ENCODE data around the gene SRCIN1. TPM values are rescaled to one million over a fixed set of nuclear protein-coding genes. Genes with fewer than 3 reads are reported as not detected.

The SRCIN1 gene
- total RNA-seq, 1 donor from 2014 or later = 0.05 TPM

- DNase-seq (ENCODE audit: extremely low spot score, unreplicated experiment) = no peak
- Mint-ChIP-seq H3K9me3 (ENCODE audit: unreplicated experiment) (no peaks in the 10 kb centered on the region), H3K4me3 (ENCODE audit: unreplicated experiment) (no peak overlapping the region), H3K36me3 (ENCODE audit: unreplicated experiment) (no peaks in the 10 kb centered on the region), H3K4me1 (ENCODE audit: unreplicated experiment) (no peaks in the 10 kb centered on the region), H3K27ac (ENCODE audit: unreplicated experiment) (no peak overlapping the region), H3K27me3 (ENCODE audit: unreplicated experiment) (peaks cover 13% of the 10 kb centered on the region)
- no peak for TF ChIP-seq CTCF (IDR thresholded peaks at IDR 0.05)
Measured at GRCh38 chr17:38541281-38541680, 64.5 kb downstream of the SRCIN1 start.

- no peak for TF ChIP-seq CTCF (IDR thresholded peaks at IDR 0.05)
- Mint-ChIP-seq H3K36me3 (ENCODE audit: unreplicated experiment) (no peaks in the 10 kb centered on the region), H3K4me3 (ENCODE audit: unreplicated experiment) (no peak overlapping the region), H3K4me1 (ENCODE audit: unreplicated experiment) (no peaks in the 10 kb centered on the region), H3K27me3 (ENCODE audit: unreplicated experiment) (peaks cover 20% of the 10 kb centered on the region), H3K9me3 (ENCODE audit: unreplicated experiment) (no peaks in the 10 kb centered on the region), H3K27ac (ENCODE audit: unreplicated experiment) (no peak overlapping the region)
- no peak for DNase-seq (ENCODE audit: extremely low spot score, unreplicated experiment)
Measured at GRCh38 chr17:38540514-38541045, 65.2 kb downstream of the SRCIN1 start.

- Mint-ChIP-seq H3K4me3 (ENCODE audit: unreplicated experiment) (no peak overlapping the region), H3K9me3 (ENCODE audit: unreplicated experiment) (no peaks in the 10 kb centered on the region), H3K27ac (ENCODE audit: unreplicated experiment) (no peak overlapping the region), H3K4me1 (ENCODE audit: unreplicated experiment) (no peaks in the 10 kb centered on the region), H3K36me3 (ENCODE audit: unreplicated experiment) (no peaks in the 10 kb centered on the region), H3K27me3 (ENCODE audit: unreplicated experiment) (peaks cover 25% of the 10 kb centered on the region)
- DNase-seq (ENCODE audit: extremely low spot score, unreplicated experiment) = no peak
- no peak for TF ChIP-seq CTCF (IDR thresholded peaks at IDR 0.05)
Measured at GRCh38 chr17:38539386-38539785, 66.4 kb downstream of the SRCIN1 start.

- Mint-ChIP-seq H3K27me3 (ENCODE audit: unreplicated experiment) (peaks cover 30% of the 10 kb centered on the region), H3K27ac (ENCODE audit: unreplicated experiment) (no peak overlapping the region), H3K4me3 (ENCODE audit: unreplicated experiment) (no peak overlapping the region), H3K9me3 (ENCODE audit: unreplicated experiment) (no peaks in the 10 kb centered on the region), H3K4me1 (ENCODE audit: unreplicated experiment) (no peaks in the 10 kb centered on the region), H3K36me3 (ENCODE audit: unreplicated experiment) (no peaks in the 10 kb centered on the region)
- TF ChIP-seq CTCF (IDR thresholded peaks at IDR 0.05) = no peak
- no peak for DNase-seq (ENCODE audit: extremely low spot score, unreplicated experiment)
Measured at GRCh38 chr17:38538906-38539305, 66.8 kb downstream of the SRCIN1 start.

- no peak for DNase-seq (ENCODE audit: extremely low spot score, unreplicated experiment)
- Mint-ChIP-seq H3K4me1 (ENCODE audit: unreplicated experiment) (no peaks in the 10 kb centered on the region), H3K27ac (ENCODE audit: unreplicated experiment) (no peak overlapping the region), H3K4me3 (ENCODE audit: unreplicated experiment) (no peak overlapping the region), H3K27me3 (ENCODE audit: unreplicated experiment) (peaks cover 33% of the 10 kb centered on the region), H3K9me3 (ENCODE audit: unreplicated experiment) (no peaks in the 10 kb centered on the region), H3K36me3 (ENCODE audit: unreplicated experiment) (no peaks in the 10 kb centered on the region)
- TF ChIP-seq CTCF (IDR thresholded peaks at IDR 0.05) = no peak
Measured at GRCh38 chr17:38536661-38537060, 69.1 kb downstream of the SRCIN1 start.

Measured in osteocyte (in vitro differentiated cells).